Mucosa of rectum (tissue), 2 donors: Measurements from ENCODE around the gene CHAF1A.

Experiments
- H3K27ac ChIP-seq, 2 donors: one replicate each; pipeline ENCODE4 v1.7.0; 2013; ENCODE audit warnings: inconsistent platforms in 2 of 2, low read depth in 2 of 2, low read length in 2 of 2
- H3K27me3 ChIP-seq, 2 donors: one replicate each; pipeline ENCODE4 v1.7.0; 2013; ENCODE audit warnings: low read length in 2 of 2; ENCODE audit not compliant: control insufficient read depth in 2 of 2, insufficient read depth in 2 of 2
- H3K36me3 ChIP-seq, 2 donors: one replicate each; pipeline ENCODE4 v1.7.0; 2013; ENCODE audit warnings: low read length in 2 of 2; ENCODE audit not compliant: control insufficient read depth in 2 of 2, insufficient read depth in 2 of 2
- H3K4me1 ChIP-seq, 2 donors: one replicate each; pipeline ENCODE4 v1.7.0; 2013; ENCODE audit warnings: low read length in 2 of 2, mild to moderate bottlenecking in 1 of 2; ENCODE audit not compliant: control insufficient read depth in 2 of 2, insufficient read depth in 2 of 2
- H3K4me3 ChIP-seq, 2 donors: one replicate each; pipeline ENCODE4 v1.7.0; 2013; ENCODE audit warnings: low read length in 2 of 2
- H3K9ac ChIP-seq, 2 donors: one replicate each; pipeline ENCODE4 v1.7.0; 2013; ENCODE audit warnings: low read length in 2 of 2, low read depth in 1 of 2, mild to moderate bottlenecking in 1 of 2
- H3K9me3 ChIP-seq, 2 donors: one replicate each; pipeline ENCODE4 v1.7.0; 2013; ENCODE audit warnings: low read length in 2 of 2; ENCODE audit not compliant: control insufficient read depth in 2 of 2
- donor health status: healthy.
- donor health status: Normal muscosa, but diverticular disease.

CHAF1A gene

GRCh38 chr19:4456843-4457653 is 54.6 kb downstream of the CHAF1A start:
- Histone ChIP-seq H3K27me3 (no peaks in the 10 kb centered on the region), H3K36me3 (peaks cover 19 to 21% of the 10 kb centered on the region in 2 donors), H3K9me3 (no peaks in the 10 kb centered on the region), H3K27ac (peak overlapping the region; percentile 63 to 80), H3K4me1 (peaks cover 12 to 13% of the 10 kb centered on the region in 2 donors), H3K4me3 (peak overlapping the region; percentile 81 to 83), H3K9ac (peak overlapping the region; percentile 61 to 66)

GRCh38 chr19:4457654-4458395 is 55.4 kb downstream of the CHAF1A start, which contains the start of gene UBXN6:
UBXN6 (minus strand) TSS chr19:4457794; CDS start chr19:4457697, 97 bp downstream.
- peaks cover 12 to 13% of the 10 kb centered on the region in 2 donors for H3K4me1 ChIP-seq
- H3K27me3 ChIP-seq = no peaks in the 10 kb centered on the region
- peaks cover 13 to 15% of the 10 kb centered on the region in 2 donors for H3K36me3 ChIP-seq
- H3K9me3 ChIP-seq = no peaks in the 10 kb centered on the region
- peak within 1 kb of the TSS; percentile 83 to 90 for H3K4me3 ChIP-seq
- peak within 1 kb of the TSS; percentile 63 to 80 for H3K27ac ChIP-seq
- peak within 1 kb of the TSS; percentile 64 to 66 for H3K9ac ChIP-seq

GRCh38 chr19:4464815-4465581 is 62.6 kb downstream of the CHAF1A start:
- Histone ChIP-seq H3K4me1 (no peaks in the 10 kb centered on the region), H3K9me3 (no peaks in the 10 kb centered on the region), H3K36me3 (no peaks in the 10 kb centered on the region), H3K27me3 (no peaks in the 10 kb centered on the region), H3K27ac (no peak overlapping the region), H3K9ac (no peak overlapping the region), H3K4me3 (no peak overlapping the region)

- no peaks in the 10 kb centered on the region for H3K36me3 ChIP-seq
- H3K27ac ChIP-seq = no peak overlapping the region
- no peak overlapping the region for H3K9ac ChIP-seq
- no peak overlapping the region for H3K4me3 ChIP-seq
- no peaks in the 10 kb centered on the region for H3K27me3 ChIP-seq
- H3K9me3 ChIP-seq = no peaks in the 10 kb centered on the region
- peaks cover 0 to 2% of the 10 kb centered on the region in 2 donors for H3K4me1 ChIP-seq
Measured at GRCh38 chr19:4467835-4468234, 65.4 kb downstream of the CHAF1A start.

- H3K27ac ChIP-seq = peak overlapping the region; percentile 88 to 93
- peaks cover 4 to 13% of the 10 kb centered on the region in 2 donors for H3K4me1 ChIP-seq
- H3K9me3 ChIP-seq = no peaks in the 10 kb centered on the region
- no peaks in the 10 kb centered on the region for H3K27me3 ChIP-seq
- peak overlapping the region; percentile 76 to 81 for H3K9ac ChIP-seq
- H3K36me3 ChIP-seq = peaks cover 0 to 5% of the 10 kb centered on the region in 2 donors
- H3K4me3 ChIP-seq = peak overlapping the region; percentile 64 to 91
Measured at GRCh38 chr19:4471403-4472173, 69.1 kb downstream of the CHAF1A start.

GRCh38 chr19:4472174-4472974 is 69.9 kb downstream of the CHAF1A start, which contains the start of gene HDGFL2:
HDGFL2 (plus strand) TSS chr19:4472297; CDS start chr19:4472351, 54 bp downstream.
- H3K4me3 ChIP-seq = peak within 1 kb of the TSS; percentile 65 to 91
- H3K4me1 ChIP-seq = peaks cover 4 to 13% of the 10 kb centered on the region in 2 donors
- peak within 1 kb of the TSS; percentile 76 to 81 for H3K9ac ChIP-seq
- peaks cover 6 to 13% of the 10 kb centered on the region in 2 donors for H3K36me3 ChIP-seq
- no peaks in the 10 kb centered on the region for H3K27me3 ChIP-seq
- peak within 1 kb of the TSS; percentile 88 to 93 for H3K27ac ChIP-seq
- no peaks in the 10 kb centered on the region for H3K9me3 ChIP-seq

GRCh38 chr19:4473011-4473762 is 70.7 kb downstream of the CHAF1A start:
- no peaks in the 10 kb centered on the region for H3K27me3 ChIP-seq
- H3K27ac ChIP-seq = no peak overlapping the region

GRCh38 chr19:4473763-4474513 is 71.5 kb downstream of the CHAF1A start:
- Histone ChIP-seq H3K9ac (no peak overlapping the region), H3K27me3 (no peaks in the 10 kb centered on the region), H3K4me1 (peaks cover 4 to 13% of the 10 kb centered on the region in 2 donors), H3K36me3 (peaks cover 7 to 17% of the 10 kb centered on the region in 2 donors), H3K4me3 (no peak overlapping the region), H3K27ac (no peak overlapping the region), H3K9me3 (no peaks in the 10 kb centered on the region)

More at GRCh38 chr19:4473011-4473762, 70.7 kb downstream of the CHAF1A start:
- Histone ChIP-seq H3K4me3 (peak overlapping the region; percentile 65 to 68), H3K4me1 (peaks cover 4 to 13% of the 10 kb centered on the region in 2 donors), H3K9me3 (no peaks in the 10 kb centered on the region), H3K9ac (peak overlapping the region; percentile 56 to 75), H3K36me3 (peaks cover 7 to 15% of the 10 kb centered on the region in 2 donors)
